ENCODE measurements around the gene RPL18A. TPM values are rescaled to one million over a fixed set of nuclear protein-coding genes. Genes with fewer than 3 reads are reported as not detected.

The RPL18A gene
- total and polyA plus RNA-seq, 2 experiments from 2014 or later, result 1,314 to 2,829 TPM

DNA sequence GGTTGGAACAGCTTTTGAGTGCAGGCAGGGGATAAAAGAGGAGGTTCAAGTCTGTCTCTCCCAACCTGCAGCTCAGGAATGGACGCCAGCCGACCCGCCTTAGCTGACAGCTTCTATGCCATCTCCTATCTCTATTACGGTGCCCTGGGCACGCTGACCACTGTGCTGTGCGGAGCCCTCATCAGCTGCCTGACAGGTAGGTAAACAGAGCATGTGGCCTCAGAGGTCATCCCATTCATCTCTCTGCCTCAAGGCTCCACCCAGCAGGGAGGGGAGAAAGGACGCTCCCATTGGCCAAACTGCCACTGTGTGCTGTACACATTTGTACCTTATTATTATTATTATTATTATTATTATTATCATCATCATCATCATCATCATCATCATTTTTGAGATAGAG lies 28.6 kb downstream of the RPL18A start (continued):
- TF ChIP-seq ZNF331 (CRISPR knock-in tag; IDR thresholded peaks at IDR 0.05; ENCODE audit: low read depth) (no peak), EZH2 (IDR thresholded peaks at IDR 0.05; ENCODE audit: low read depth, unreplicated experiment) (no peak)

GRCh38 chr19:17889609-17890214 lies 30.0 kb downstream of the RPL18A start:
- peaks cover 13% of the 10 kb centered on the region for H3K27me3 Mint-ChIP-seq (ENCODE audit: insufficient read depth, low read depth, poor library complexity)
- Histone ChIP-seq H3K36me3 (ENCODE audit: insufficient read depth) (no peaks in the 10 kb centered on the region), H3K4me1 (ENCODE audit: insufficient read depth) (peaks cover 7% of the 10 kb centered on the region; the same call in 1 of the 2 replicates), H3K79me2 (replicated peaks; ENCODE audit: insufficient read depth) (no peaks in the 10 kb centered on the region), H3K4me3 (no peak overlapping the region), H3K27ac (ENCODE audit: low read depth) (no peak overlapping the region), H3K4me2 (no peak overlapping the region), H4K20me1 (replicated peaks; ENCODE audit: insufficient read depth) (no peaks in the 10 kb centered on the region; the same call in 1 of the 2 replicates), H3K27me3 (ENCODE audit: insufficient read depth) (no peaks in the 10 kb centered on the region), H3F3A (replicated peaks; ENCODE audit: low read depth) (no peaks in the 10 kb centered on the region), H2AFZ (no peak overlapping the region), H3K9me2 (ENCODE audit: insufficient read depth) (no peaks in the 10 kb centered on the region)
- no peak for TF ChIP-seq NANOG (IDR thresholded peaks at IDR 0.05; ENCODE audit: borderline replicate concordance)
- TF ChIP-seq JUNB (IDR thresholded peaks at IDR 0.05; ENCODE audit: unreplicated experiment), result no peak
- no peak for TF ChIP-seq ZNF114 (CRISPR knock-in tag; IDR thresholded peaks at IDR 0.05)
- no peak for TF ChIP-seq EZH2phosphoT487 (IDR thresholded peaks at IDR 0.05; ENCODE audit: unreplicated experiment)
- TF ChIP-seq POLR2AphosphoS5 (IDR thresholded peaks at IDR 0.05; ENCODE audit: low read depth), result no peak
- no peak for TF ChIP-seq ZNF331 (CRISPR knock-in tag; IDR thresholded peaks at IDR 0.05; ENCODE audit: low read depth)
- TF ChIP-seq, protein P1, sequence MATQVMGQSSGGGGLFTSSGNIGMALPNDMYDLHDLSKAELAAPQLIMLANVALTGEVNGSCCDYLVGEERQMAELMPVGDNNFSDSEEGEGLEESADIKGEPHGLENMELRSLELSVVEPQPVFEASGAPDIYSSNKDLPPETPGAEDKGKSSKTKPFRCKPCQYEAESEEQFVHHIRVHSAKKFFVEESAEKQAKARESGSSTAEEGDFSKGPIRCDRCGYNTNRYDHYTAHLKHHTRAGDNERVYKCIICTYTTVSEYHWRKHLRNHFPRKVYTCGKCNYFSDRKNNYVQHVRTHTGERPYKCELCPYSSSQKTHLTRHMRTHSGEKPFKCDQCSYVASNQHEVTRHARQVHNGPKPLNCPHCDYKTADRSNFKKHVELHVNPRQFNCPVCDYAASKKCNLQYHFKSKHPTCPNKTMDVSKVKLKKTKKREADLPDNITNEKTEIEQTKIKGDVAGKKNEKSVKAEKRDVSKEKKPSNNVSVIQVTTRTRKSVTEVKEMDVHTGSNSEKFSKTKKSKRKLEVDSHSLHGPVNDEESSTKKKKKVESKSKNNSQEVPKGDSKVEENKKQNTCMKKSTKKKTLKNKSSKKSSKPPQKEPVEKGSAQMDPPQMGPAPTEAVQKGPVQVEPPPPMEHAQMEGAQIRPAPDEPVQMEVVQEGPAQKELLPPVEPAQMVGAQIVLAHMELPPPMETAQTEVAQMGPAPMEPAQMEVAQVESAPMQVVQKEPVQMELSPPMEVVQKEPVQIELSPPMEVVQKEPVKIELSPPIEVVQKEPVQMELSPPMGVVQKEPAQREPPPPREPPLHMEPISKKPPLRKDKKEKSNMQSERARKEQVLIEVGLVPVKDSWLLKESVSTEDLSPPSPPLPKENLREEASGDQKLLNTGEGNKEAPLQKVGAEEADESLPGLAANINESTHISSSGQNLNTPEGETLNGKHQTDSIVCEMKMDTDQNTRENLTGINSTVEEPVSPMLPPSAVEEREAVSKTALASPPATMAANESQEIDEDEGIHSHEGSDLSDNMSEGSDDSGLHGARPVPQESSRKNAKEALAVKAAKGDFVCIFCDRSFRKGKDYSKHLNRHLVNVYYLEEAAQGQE (IDR thresholded peaks at IDR 0.05; ENCODE audit: unreplicated experiment), result peak; percentile 94
- H3K4me1 Mint-ChIP-seq, result no peaks in the 10 kb centered on the region; the same call in 2 of the 3 replicates
- DNase-seq (ENCODE audit: low spot score) (peak; percentile 90), ATAC-seq (peak; percentile 97)
- no peaks in the 10 kb centered on the region; the same call in 2 of the 3 replicates for H3K9me3 Mint-ChIP-seq
- H3K4me3 Mint-ChIP-seq, result no peak overlapping the region
- H3K36me3 Mint-ChIP-seq (ENCODE audit: low read depth), result no peaks in the 10 kb centered on the region
- no peak overlapping the region for H3K27ac Mint-ChIP-seq

GRCh38 chr19:17893766-17894165 lies 34.1 kb downstream of the RPL18A start:
- ATAC-seq (no peak), DNase-seq (ENCODE audit: low spot score) (peak; percentile 21)
- Histone ChIP-seq H3F3A (replicated peaks; ENCODE audit: low read depth) (no peaks in the 10 kb centered on the region), H3K4me3 (no peak overlapping the region), H3K4me1 (ENCODE audit: insufficient read depth) (peaks cover 7% of the 10 kb centered on the region; the same call in 1 of the 2 replicates), H2AFZ (no peak overlapping the region), H3K36me3 (ENCODE audit: insufficient read depth) (no peaks in the 10 kb centered on the region), H3K27ac (ENCODE audit: low read depth) (no peak overlapping the region), H3K27me3 (ENCODE audit: insufficient read depth) (no peaks in the 10 kb centered on the region), H3K79me2 (replicated peaks; ENCODE audit: insufficient read depth) (no peaks in the 10 kb centered on the region), H4K20me1 (replicated peaks; ENCODE audit: insufficient read depth) (no peaks in the 10 kb centered on the region; the same call in 1 of the 2 replicates), H3K9me2 (ENCODE audit: insufficient read depth) (no peaks in the 10 kb centered on the region), H3K4me2 (no peak overlapping the region)
- no peaks in the 10 kb centered on the region for H3K36me3 Mint-ChIP-seq (ENCODE audit: low read depth)
- no peak overlapping the region for H3K4me3 Mint-ChIP-seq
- no peaks in the 10 kb centered on the region; the same call in 2 of the 3 replicates for H3K4me1 Mint-ChIP-seq
- H3K27me3 Mint-ChIP-seq (ENCODE audit: insufficient read depth, low read depth, poor library complexity), result peaks cover 9% of the 10 kb centered on the region
- TF ChIP-seq, protein P1 (IDR thresholded peaks at IDR 0.05; ENCODE audit: unreplicated experiment), result no peak
- TF ChIP-seq CTCF (conservative IDR thresholded peaks at IDR 0.05; ENCODE audit: low read depth in 2 of 2) (no peak), STAT1 (IDR thresholded peaks at IDR 0.05; ENCODE audit: unreplicated experiment) (no peak)
- no peak overlapping the region for H3K27ac Mint-ChIP-seq
- H3K9me3 Mint-ChIP-seq, result peaks cover under 1% of the 10 kb centered on the region; the same call in 1 of the 3 replicates

Measured in GM23338 (cell line).